GM19328 (cell line): ENCODE data around the gene ADORA2A.

Source experiments
- ATAC-seq: cut with Tn5 transposase; IDR thresholded peaks from one replicate; pipeline ENCODE4 v1.9.1; 2021; ENCODE audit warnings: mild to moderate bottlenecking, moderate library complexity; ENCODE audit not compliant: unreplicated experiment

The ADORA2A gene

GRCh38 chr22:24402460-24403192, 24.8 kb upstream of the ADORA2A start:
- ATAC-seq, result no peak

GRCh38 chr22:24403346-24403745, 24.1 kb upstream of the ADORA2A start:
- ATAC-seq, result no peak

- ATAC-seq, result no peak
These were observed 22.7 kb upstream of the ADORA2A start for GRCh38 chr22:24404561-24405275.

GRCh38 chr22:24405631-24406321, 21.6 kb upstream of the ADORA2A start:
- no peak for ATAC-seq

DNA sequence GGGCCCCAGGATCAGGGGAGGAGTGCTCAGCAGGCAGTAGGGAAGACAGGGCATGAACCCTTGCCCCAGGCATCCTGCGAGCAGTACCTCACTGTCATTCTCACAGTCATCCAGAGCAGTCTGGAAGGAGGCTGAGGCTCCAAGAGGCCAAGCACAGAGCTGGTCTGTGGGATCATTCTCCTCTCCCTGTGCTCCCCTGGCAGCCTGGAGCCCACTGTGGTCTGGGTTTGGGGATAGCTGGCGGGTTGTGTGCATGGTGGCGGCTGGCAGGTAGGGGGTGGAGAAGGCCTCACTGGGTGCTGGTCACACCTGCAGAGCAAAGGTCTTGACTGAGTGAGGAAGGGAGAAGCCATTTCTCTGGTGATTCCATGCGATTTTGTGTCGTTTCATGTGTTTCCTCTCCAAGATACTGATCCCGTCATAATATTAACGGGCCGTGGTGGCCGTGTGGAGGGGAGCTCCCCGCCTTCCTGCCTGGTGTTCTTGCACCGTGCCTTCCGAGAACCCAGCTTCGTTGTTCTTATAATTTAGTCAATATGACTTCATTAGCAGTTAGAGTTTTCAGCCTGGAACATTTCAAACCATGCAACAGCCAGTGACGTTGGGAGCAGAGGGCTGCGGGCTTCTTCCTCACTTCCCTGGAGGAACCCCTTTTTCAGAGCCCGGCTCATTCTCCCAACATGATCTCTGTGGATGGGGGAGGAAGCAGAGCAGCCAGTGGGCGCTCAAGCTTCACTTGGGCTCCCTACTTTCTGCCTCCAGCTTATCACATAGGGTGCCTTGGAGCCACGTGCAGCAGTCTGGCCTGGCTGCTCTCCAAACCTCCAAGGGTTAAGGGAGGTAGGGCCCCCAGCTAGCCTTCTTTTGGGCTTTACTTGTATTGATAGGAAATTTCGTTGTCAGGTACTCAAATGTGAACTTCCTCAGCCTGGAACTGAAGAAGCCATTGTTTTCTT, 20.8 kb upstream of the ADORA2A start:
- no peak for ATAC-seq

DNA sequence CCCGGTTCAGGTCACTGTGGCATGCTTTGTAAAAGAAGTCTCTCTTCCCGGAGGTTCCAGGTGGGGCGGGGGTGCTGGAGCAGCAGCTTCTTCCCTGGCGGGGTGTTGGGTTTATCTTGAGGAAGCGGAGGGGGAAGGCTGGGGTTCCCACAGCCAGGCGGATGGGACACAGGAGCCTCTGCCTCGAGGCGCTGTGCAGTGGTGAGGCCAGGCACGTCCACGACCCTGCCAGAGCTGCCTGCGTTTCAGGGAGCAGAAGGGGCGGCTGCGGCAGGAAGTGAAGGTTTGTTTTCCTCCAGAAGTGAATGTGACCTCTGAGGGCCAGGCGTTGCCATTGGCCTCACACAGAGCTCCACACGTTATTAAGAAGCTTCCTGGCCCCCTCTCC, 20.1 kb upstream of the ADORA2A start:
- no peak for ATAC-seq

DNA sequence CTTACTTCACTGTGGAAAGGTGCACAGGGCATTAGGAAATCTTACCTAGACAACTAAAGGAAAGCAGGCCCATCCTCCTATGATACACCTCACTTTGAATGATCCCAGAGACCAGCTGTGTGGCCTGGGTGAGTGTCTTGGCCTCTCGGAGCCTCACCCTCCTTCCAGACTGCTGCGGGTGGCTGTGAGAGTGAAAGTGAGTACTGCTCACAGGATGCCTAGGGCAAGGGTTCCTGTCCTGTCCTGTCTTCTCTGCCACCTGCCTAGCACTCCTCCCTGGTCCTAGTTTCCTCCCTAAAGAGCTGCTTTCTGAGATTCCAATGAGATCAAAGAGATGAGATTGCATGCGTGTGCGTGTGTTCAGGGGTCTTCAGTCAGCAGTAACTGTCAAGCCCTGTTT, 19.5 kb upstream of the ADORA2A start:
- no peak for ATAC-seq

GRCh38 chr22:24408630-24409029, 18.8 kb upstream of the ADORA2A start:
- ATAC-seq, result no peak

DNA sequence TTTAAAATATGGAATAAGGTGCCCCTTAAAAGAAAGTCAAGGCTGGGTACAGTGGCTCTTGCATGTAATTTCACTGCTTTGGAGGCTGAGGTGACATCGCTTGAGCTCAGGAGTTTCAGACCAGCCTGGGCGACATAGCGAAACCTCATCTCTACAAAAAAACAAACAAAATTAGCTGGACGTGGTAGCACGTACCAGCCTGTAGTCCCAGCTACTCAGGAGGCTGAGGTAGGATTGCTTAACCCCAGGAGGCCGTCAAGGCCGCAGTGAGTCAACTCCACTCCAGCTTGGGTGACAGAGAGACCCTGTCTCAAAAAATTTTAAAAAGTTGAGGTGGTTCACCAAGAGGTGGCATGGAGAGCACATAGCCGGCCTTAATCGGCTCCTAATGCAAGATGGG, 17.7 kb upstream of the ADORA2A start:
- ATAC-seq, result no peak

DNA sequence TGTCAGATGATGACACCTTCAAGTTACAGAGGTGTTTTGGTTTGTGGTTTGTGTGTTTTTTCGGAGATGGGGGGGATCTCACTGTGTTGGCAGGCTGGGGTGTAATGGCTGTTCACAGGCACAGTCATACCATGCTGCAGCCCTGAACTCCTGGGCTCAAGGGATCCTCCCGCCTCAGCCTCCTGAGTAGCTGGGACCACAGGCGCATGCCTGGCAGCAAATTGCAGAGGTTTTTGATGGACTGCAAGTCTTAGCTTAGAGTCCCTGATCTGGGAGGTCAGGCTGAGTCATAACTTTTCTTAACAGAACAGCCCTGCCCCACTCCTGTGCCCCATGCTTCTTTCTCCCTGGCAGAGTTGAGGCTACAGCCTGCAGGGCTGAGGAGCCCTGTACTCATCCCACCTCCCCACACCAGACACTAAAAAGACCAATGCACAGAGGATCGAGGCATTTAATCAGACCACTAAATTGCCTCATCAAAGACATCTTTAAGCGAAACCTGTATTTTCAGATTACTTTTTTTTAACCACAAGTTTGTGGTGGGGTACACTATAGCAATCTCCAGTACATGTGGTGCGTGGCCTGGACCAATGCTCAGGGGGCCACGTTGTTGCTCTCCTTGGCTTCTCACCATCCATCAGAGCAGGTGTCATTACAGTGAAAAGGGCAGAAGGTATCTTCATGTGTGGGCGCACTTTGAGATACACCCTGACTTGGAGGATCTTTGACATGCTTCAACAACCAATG, 17.1 kb upstream of the ADORA2A start:
- ATAC-seq, result no peak

DNA sequence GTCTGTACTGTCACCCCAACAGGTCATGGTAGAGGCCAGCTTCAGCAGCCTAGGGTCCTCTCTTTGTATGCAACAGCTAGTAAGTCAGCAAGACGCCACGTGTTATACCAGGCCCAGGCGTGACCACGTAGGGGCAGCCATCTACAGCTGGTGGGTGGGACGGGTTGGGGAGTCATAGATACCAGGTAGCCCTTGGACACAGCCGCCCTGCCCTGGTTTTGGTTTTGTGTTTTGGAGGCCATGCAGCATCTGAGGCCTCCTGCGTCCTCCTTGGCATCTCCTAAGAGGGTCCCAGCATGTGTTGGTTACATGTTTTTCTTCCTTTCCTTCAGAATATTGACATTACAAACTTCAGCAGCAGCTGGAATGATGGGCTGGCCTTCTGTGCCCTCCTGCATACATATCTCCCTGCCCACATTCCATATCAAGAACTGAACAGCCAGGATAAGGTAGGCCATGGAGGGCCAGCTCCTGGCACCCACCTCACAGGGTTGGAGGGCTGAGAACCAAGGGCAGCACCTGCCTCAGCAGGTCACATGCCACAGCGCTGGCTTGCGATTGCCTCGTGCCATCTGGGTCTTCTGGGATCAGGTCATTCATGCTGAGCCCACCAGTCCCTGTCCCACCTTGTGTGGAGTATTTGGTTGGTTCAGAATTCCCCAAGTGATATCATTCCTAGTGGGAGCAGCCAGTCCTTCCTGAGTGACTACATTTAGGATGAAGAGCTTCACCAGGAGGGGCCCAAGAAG, 16.0 kb upstream of the ADORA2A start:
- no peak for ATAC-seq

DNA sequence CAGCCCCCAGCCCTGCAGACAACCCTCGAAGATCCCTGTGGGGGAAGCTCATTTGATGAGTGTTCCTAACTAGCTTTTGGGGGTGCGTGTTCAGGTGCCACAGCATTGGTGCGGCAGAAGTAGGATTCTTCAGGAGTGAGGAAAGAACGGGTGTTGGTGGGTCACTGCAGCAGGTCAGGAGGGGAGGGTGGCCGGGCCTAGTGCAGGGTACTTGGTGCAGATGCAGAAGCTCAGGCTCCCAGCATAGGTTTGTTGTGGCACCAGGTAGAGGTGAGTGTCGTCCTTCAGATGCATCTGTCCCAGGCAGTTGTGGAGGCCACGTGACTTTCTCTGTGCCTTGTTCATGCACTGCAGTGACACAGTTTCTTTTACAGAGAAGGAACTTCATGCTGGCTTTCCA, 15.1 kb upstream of the ADORA2A start:
- no peak for ATAC-seq

- no peak for ATAC-seq
These were observed 14.1 kb upstream of the ADORA2A start for GRCh38 chr22:24413271-24413670.

- no peak for ATAC-seq
These were observed 13.5 kb upstream of the ADORA2A start for GRCh38 chr22:24413736-24414385.

GRCh38 chr22:24414523-24414922, 12.9 kb upstream of the ADORA2A start:
- no peak for ATAC-seq

GRCh38 chr22:24414984-24415945, 12.1 kb upstream of the ADORA2A start:
- no peak for ATAC-seq

- no peak for ATAC-seq
These were observed 11.3 kb upstream of the ADORA2A start for GRCh38 chr22:24416095-24416494.

- ATAC-seq, result no peak
These were observed 10.8 kb upstream of the ADORA2A start for GRCh38 chr22:24416611-24417010.
